ENCODE data around the gene SLC49A3. TPM values are rescaled to one million over a fixed set of nuclear protein-coding genes. Genes with fewer than 3 reads are reported as not detected.

Gene SLC49A3
- total and polyA plus RNA-seq, 2 experiments from 2014 or later: 1.3 to 3.7 TPM

- Mint-ChIP-seq H3K36me3 (ENCODE audit: low read depth) (no peaks in the 10 kb centered on the region; the same call in 2 of the 3 replicates), H3K4me3 (no peak overlapping the region), H3K4me1 (peaks cover 14% of the 10 kb centered on the region), H3K9me3 (no peaks in the 10 kb centered on the region), H3K27ac (no peak overlapping the region), H3K27me3 (ENCODE audit: insufficient read depth, low read depth, poor library complexity) (peaks cover 25% of the 10 kb centered on the region)
- H2AFZ ChIP-seq: no peak overlapping the region
- no peak for DNase-seq (ENCODE audit: low spot score)
- H3K4me3 ChIP-seq: no peak overlapping the region
- H3K4me2 ChIP-seq: no peak overlapping the region
- H3K27me3 ChIP-seq (ENCODE audit: insufficient read depth): no peaks in the 10 kb centered on the region
- ATAC-seq: no peak
- no peaks in the 10 kb centered on the region for H3K4me1 ChIP-seq (ENCODE audit: insufficient read depth)
- no peaks in the 10 kb centered on the region for H3K36me3 ChIP-seq (ENCODE audit: insufficient read depth)
- H3K27ac ChIP-seq (ENCODE audit: low read depth): no peak overlapping the region
- no peak for TF ChIP-seq EZH2 (IDR thresholded peaks at IDR 0.05; ENCODE audit: low read depth, unreplicated experiment)
- TF ChIP-seq ZNF114 (CRISPR knock-in tag; IDR thresholded peaks at IDR 0.05): no peak
- TF ChIP-seq STAT1 (IDR thresholded peaks at IDR 0.05; ENCODE audit: unreplicated experiment): no peak
- TF ChIP-seq ETS1 (IDR thresholded peaks at IDR 0.05): no peak
- TF ChIP-seq REST (IDR thresholded peaks at IDR 0.05; ENCODE audit: unreplicated experiment): no peak
- no peak for TF ChIP-seq EZH2phosphoT487 (IDR thresholded peaks at IDR 0.05; ENCODE audit: unreplicated experiment)
- no peak for TF ChIP-seq CTCF (conservative IDR thresholded peaks at IDR 0.05; ENCODE audit: low read depth in 2 of 2)
- no peak for TF ChIP-seq POLR2AphosphoS5 (IDR thresholded peaks at IDR 0.05; ENCODE audit: low read depth)
- no peak for TF ChIP-seq NANOG (IDR thresholded peaks at IDR 0.05; ENCODE audit: borderline replicate concordance)
- no peak for TF ChIP-seq CREB1 (CRISPR knock-in tag; IDR thresholded peaks at IDR 0.05; ENCODE audit: low read depth)
- no peak for TF ChIP-seq ZNF331 (CRISPR knock-in tag; IDR thresholded peaks at IDR 0.05; ENCODE audit: low read depth)
- TF ChIP-seq ZNF462 (CRISPR knock-in tag; IDR thresholded peaks at IDR 0.05): no peak
- TF ChIP-seq JUNB (IDR thresholded peaks at IDR 0.05; ENCODE audit: unreplicated experiment): no peak
- H3F3A ChIP-seq (replicated peaks; ENCODE audit: low read depth): no peaks in the 10 kb centered on the region
- H4K20me1 ChIP-seq (replicated peaks; ENCODE audit: insufficient read depth): no peaks in the 10 kb centered on the region
- H3K79me2 ChIP-seq (replicated peaks; ENCODE audit: insufficient read depth): no peaks in the 10 kb centered on the region
- no peaks in the 10 kb centered on the region for H3K9me2 ChIP-seq (ENCODE audit: insufficient read depth)
Observed at GRCh38 chr4:651884-652642, 36.9 kb downstream of the SLC49A3 start.
